Inferior parietal cortex (tissue), 1 donor: ENCODE measurements around the gene CES5A.
"Not testable (repeated sequence)": the region's sequence is repeated elsewhere in the genome, so short reads cannot be mapped to it uniquely, and the experiment has no call there.

Source experiments
- DNase-seq: peaks from one replicate; pipeline ENCODE4 v3.0.0-alpha.2; 2016; ENCODE audit errors: extremely low spot score

The CES5A gene

GRCh38 chr16:55830658-55831294 lies 44.4 kb downstream of the CES5A start:
- DNase-seq: no peak

DNA sequence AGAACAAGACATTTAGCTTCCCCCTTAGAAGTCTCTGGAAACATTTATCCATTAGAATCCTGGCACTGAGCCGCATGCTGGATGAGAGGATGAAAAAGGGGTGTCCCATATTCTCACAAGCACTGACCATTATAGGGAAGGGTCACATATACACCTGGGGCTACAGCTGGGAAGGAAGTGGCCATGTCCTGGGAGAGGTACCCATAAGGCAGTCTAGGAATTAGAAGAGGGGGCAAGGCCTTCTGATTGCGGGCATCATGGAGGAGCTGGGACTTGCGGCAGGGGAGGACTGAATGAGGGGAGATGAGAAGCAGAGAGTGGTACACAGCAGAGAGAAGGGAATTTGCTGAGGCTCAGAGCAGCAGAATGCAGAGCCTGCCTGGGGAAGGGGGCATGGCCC lies 45.9 kb downstream of the CES5A start:
- not testable (repeated sequence) for DNase-seq

DNA sequence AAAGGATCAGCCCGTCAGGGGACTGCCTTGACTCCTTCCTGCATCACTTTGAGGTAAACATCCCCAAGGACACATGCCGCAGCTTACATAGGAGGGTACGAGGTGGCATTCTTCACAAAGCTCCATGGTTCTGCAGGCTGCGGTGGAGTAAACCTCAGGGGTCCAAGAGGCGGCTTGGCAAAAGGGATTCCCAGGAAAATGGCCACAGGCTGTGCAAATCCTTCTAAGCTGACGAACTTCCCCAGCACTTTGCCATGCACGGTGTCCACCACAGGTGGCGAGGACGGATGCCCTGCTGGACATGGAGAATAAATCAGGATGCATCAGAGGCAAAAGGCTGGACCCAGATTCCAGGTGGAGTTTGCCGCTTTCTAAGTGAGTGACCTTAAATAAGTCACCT lies 46.5 kb downstream of the CES5A start:
- DNase-seq: no peak

DNA sequence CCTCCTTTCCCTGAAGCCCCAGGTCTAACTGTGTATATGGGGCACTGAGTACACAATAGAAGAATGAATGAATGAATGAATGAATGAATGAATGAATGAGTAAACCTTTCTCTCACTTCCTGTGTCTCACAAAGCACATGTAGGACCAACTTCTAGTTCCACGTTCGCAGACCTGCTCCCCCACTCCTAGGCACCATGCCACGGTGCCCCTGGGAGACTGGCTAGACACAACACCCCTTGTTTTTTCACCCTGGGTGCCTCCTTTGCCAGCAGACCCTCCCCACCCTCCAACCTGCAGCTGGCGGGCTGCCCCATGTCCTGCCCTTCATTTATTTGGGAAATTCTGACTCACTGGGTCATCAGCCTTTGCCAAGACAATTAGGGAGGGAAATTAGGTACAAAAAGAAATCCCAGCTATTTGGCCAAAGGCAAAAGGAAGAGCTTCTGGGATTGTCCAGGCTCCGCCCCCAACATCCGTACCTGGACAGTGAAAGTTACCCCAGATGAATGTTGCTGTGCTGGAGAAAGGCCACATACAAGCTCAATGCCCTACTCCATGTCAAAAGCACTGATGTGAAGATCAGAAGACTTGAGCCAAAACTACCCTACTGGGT lies 50.0 kb downstream of the CES5A start:
- no peak for DNase-seq

- DNase-seq: no peak
Observed at GRCh38 chr16:55824473-55825000, 50.6 kb downstream of the CES5A start.

DNA sequence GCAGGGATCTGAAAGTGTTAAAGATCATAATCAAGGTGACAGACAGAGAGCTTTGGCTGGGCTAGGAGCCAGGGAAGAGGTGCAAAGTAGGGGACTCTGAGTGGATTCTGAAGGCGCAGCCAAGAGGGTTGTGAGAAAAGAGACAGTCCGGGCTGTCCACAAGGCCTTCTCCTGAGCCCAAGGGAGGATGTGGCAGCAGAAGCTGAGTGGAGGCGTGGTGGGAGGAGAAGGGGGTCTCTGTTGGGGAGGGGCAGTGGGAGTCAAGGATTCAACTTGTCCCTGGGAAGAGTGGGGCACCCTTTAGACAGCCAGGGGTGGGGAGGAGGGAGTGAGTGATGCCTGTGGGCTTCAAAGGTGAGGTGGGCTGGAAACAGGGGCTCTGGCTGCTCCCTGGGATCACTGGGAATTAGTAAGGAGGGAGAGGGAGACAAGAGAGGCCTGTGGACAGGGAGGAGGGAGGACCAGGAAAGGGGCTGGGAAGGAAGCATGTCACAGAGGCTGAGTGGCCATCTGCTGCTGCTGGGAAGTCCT lies 52.8 kb downstream of the CES5A start:
- no peak for DNase-seq

GRCh38 chr16:55821210-55821609 lies 54.0 kb downstream of the CES5A start:
- no peak for DNase-seq

DNA sequence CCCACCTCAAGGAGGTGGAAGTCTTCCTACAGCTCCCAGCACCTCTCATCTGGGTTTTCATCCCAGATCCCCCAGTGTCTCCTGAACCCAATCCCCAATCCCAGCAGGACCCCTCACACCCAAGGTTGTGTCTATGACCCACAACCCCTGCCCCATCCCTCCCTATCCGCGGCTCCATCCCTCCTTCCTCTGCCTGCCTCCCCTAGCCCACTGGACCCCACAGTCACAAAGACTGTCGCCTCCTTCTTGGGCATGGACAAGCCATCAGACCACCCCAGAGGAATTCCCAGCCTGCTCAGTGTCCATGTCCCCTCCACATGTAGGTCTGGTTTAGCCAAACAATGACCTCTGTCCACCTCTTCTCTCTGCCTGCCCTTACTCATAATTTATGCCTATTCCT lies 54.6 kb downstream of the CES5A start:
- no peak for DNase-seq

DNA sequence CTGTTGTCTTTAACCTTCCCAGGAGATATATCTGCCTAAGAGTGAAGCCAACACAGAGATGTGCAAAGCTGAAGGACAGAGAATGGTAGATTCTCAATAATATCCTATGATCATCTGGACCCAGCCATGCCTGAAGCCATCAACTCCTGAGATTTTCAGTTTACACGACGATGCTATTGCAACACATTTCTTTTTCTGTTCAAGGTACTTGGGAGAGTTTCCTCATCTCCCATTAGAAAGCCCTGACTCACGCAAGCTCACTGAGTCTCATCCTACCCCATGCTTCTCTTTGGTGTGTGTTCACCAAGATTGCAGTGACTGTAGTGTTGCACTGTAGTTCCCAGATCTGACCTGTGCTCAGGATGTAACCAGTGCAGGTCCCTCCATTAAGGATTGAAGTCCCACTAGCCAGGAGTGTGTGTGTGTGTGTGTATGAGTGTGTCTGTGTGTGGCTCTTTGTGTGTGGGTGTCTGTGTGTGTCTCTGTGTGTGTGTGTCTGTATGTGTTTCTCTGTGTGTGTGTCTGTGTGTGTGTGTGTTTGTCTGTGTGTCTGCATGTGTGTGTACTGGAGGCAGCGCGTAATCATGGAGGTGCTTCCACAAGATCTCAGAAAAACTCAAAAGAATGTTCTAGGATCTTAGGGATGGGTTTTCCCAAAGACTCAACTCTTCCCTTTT lies 57.8 kb downstream of the CES5A start:
- no peak for DNase-seq

DNA sequence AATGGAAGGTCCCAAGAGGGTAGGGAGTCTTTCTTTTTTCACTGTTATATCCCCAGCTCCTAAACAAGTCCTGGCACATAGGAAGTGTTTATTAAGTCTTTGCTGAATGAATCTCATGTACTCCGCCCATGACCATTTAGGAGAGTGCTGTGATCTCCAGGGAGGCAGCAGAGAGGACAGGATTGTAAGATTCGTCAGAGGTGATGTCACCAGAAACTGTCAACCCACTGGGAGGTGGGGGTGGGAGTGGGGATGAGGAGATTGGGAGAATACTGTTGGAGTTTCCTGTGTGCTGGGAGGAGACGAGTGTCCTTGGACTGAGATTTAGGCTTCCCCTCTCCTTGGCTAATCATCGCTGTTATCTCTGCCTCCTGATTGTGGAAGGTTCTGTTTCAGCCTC lies 59.0 kb downstream of the CES5A start:
- not testable (repeated sequence) for DNase-seq

- DNase-seq: no peak
Observed at GRCh38 chr16:55815320-55815719, 59.9 kb downstream of the CES5A start.

GRCh38 chr16:55814174-55814573 lies 61.0 kb downstream of the CES5A start:
- not testable (repeated sequence) for DNase-seq

GRCh38 chr16:55813730-55814129 lies 61.4 kb downstream of the CES5A start:
- DNase-seq: not testable (repeated sequence)

DNA sequence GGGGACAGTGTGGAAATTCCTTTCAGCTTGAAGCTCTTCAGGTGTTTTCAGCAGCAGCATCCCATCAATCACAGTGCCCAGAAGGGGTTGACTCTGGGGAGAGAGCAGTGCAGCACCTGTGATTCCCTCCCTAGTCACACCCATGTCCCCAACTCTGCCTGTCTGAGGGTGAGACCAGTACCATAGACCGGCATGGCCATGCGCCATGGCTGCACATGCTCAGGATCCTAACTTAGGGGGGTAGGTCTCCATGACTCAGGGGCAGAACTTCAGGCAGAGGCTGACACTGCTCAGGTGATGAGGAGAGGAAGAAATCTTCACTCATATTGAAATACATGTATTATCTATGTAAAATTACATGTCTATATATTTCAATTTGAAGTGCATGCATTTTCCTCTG lies 62.2 kb downstream of the CES5A start:
- no peak for DNase-seq

DNA sequence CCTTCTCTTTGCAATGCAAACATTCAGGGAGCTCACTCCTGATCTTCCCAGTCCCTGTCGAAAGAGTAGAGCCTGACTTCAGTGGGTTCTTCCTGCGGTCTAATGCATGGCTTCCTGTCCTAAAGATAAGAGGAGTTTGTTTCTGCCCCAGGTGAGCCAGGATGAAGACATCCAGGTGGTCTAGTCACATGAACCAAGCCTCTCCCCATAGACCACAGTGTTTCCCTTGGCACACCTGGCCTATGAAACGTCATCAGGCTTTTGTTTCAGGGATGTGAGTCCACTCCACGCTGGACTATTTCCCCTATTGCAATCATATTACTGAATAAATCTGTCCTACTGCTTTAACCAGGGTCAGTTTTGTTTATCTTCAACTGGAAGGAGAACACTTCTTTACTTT lies 63.4 kb downstream of the CES5A start:
- DNase-seq: no peak

DNA sequence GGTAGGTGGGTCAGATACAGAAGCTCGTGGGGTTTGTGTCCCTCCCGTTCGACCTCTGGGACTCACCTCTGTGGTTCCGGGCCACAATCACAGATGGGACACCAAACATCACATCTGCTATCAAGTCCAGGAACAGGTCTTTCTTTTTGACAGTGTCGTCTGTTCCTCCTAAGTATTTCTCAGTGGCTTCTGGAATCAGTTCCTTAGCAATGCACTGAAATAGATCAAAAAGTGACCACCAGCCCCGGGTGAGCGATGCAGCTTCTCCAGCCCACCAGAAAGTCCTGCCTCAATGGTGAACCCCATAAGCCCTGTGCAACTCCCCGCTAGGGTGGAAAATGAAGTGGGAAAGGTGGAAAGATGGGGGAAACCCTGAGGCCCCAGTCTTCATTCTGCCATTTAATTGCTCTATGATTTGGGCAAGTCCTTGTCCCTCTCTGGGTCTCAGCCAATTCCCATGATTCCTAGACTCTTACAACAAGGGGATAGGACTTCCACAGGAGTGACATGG lies 64.7 kb downstream of the CES5A start:
- DNase-seq: no peak

GRCh38 chr16:55809851-55810250 lies 65.3 kb downstream of the CES5A start:
- no peak for DNase-seq

GRCh38 chr16:55809386-55809785 lies 65.8 kb downstream of the CES5A start:
- no peak for DNase-seq

DNA sequence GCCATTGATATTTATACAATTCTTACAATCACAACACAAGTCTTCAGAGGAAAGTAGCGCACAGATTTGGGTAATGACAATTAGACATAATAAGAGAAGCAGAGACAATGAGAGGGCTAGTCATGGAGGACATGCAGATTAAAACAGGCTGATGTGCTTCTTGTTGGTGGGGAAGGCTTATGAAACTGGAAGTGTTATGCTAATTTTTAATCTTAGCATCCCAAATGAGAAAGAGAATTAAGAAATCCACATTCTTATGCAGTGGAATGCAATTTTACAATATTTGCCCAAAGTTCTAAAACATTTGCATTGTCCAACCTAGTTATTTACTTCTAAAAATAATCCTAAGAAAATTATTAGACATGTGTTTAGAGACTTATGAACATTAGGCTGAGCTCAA lies 66.9 kb downstream of the CES5A start:
- DNase-seq: not testable (repeated sequence)

DNA sequence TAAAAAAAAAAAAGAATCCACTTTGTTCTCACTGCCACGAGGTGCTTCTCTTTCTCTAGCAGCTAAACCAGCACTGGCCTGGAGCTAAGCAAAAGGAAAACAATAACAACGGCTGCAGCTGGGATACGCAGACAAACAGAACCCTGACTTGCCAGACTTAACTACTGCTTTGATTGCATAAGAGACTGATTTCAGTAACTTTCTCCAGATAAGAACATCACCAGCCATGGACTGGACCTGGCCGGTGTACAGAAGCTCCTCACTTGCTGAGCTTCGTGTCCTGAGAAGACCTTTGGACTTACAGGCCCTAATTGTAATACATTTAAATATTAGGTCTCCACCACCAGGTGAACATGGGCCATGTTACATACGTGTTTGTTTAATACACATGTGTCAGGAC lies 70.1 kb downstream of the CES5A start:
- DNase-seq: not testable (repeated sequence)

GRCh38 chr16:55803681-55804080 lies 71.5 kb downstream of the CES5A start:
- DNase-seq: not testable (repeated sequence)
